ENCODE results near the gene TRIM17. TPM values are rescaled to one million over a fixed set of nuclear protein-coding genes. Genes with fewer than 3 reads are reported as not detected.

The TRIM17 gene
- 1 to 10 TPM; 2.6 to 2.8 TPM for total RNA-seq

GRCh38 chr1:228416217-228416933, at the start of gene TRIM17:
Gene TRIM17, minus strand, starts transcription at chr1:228416861. Its CDS starts 1,789 bp downstream, at chr1:228415072.
- Mint-ChIP-seq H3K27me3 (peaks cover 10% of the 10 kb centered on the region), H3K4me3 (peak within 1 kb of the TSS; percentile 71), H3K27ac (peak within 1 kb of the TSS; percentile 46), H3K36me3 (no peaks in the 10 kb centered on the region), H3K4me1 (peaks cover 27% of the 10 kb centered on the region), H3K9me3 (ENCODE audit: low read depth) (no peaks in the 10 kb centered on the region)
- DNase-seq (peak; percentile 77), ATAC-seq (peak; percentile 83)
- CTCF ChIA-PET = interaction anchor here (1.4 kb wide), 1 partner anchor 203 kb away, joined by 3 read pairs; no protein-coding TSS in a partner anchor

- CTCF ChIA-PET = interaction anchor here (1.0 to 6.2 kb wide), 6 partner anchors 7 to 325 kb away, joined by 3 to 69 read pairs (median 26); partner anchors contain the start of genes GUK1, IBA57 and RNF187
- Mint-ChIP-seq H3K9me3 (ENCODE audit: low read depth) (no peaks in the 10 kb centered on the region), H3K4me3 (peak overlapping the region; percentile 94), H3K27ac (peak overlapping the region; percentile 96), H3K4me1 (peaks cover 69% of the 10 kb centered on the region), H3K27me3 (peaks cover 4% of the 10 kb centered on the region), H3K36me3 (peaks cover 13% of the 10 kb centered on the region)
- ATAC-seq = peak; percentile 54
- DNase-seq = peak; percentile 88
Observed at GRCh38 chr1:228465571-228466146, 49.0 kb upstream of the TRIM17 start.

GRCh38 chr1:228465141-228465540, 48.5 kb upstream of the TRIM17 start:
- Mint-ChIP-seq H3K4me1 (peaks cover 73% of the 10 kb centered on the region), H3K4me3 (peak overlapping the region; percentile 94), H3K36me3 (peaks cover 15% of the 10 kb centered on the region), H3K27me3 (peaks cover 4% of the 10 kb centered on the region), H3K27ac (peak overlapping the region; percentile 96), H3K9me3 (ENCODE audit: low read depth) (no peaks in the 10 kb centered on the region)
- CTCF ChIA-PET = interaction anchor here (1.0 to 6.2 kb wide), 5 partner anchors 7 to 325 kb away, joined by 3 to 69 read pairs (median 26); partner anchors contain the start of genes GUK1 and RNF187
- no peak for ATAC-seq
- DNase-seq = no peak

- CTCF ChIA-PET = interaction anchor here (0.6 to 6.2 kb wide), 7 partner anchors 8 to 901 kb away, joined by 3 to 69 read pairs (median 26); partner anchors contain the start of genes RNF187, TRIM11 and ZNF678
- Mint-ChIP-seq H3K27me3 (no peaks in the 10 kb centered on the region), H3K36me3 (peaks cover 15% of the 10 kb centered on the region), H3K4me3 (peak overlapping the region; percentile 94), H3K27ac (peak overlapping the region; percentile 96), H3K9me3 (ENCODE audit: low read depth) (no peaks in the 10 kb centered on the region), H3K4me1 (peaks cover 74% of the 10 kb centered on the region)
- peak; percentile 97 for DNase-seq
- ATAC-seq = peak; percentile 77
Observed at GRCh38 chr1:228464487-228464983, 47.9 kb upstream of the TRIM17 start.

- CTCF ChIA-PET = interaction anchor here (0.6 to 6.2 kb wide), 10 partner anchors 9 to 900 kb away, joined by 3 to 69 read pairs (median 5); partner anchors contain the start of genes RNF187, TRIM11 and ZNF678
- Mint-ChIP-seq H3K9me3 (ENCODE audit: low read depth) (no peaks in the 10 kb centered on the region), H3K27ac (peak overlapping the region; percentile 96), H3K36me3 (peaks cover 17% of the 10 kb centered on the region), H3K4me3 (peak overlapping the region; percentile 94), H3K27me3 (no peaks in the 10 kb centered on the region), H3K4me1 (peaks cover 77% of the 10 kb centered on the region)
- peak; percentile 68 for ATAC-seq
- DNase-seq = peak; percentile 95
Observed at GRCh38 chr1:228463559-228464455, 47.1 kb upstream of the TRIM17 start.

GRCh38 chr1:228463009-228463558, 46.4 kb upstream of the TRIM17 start:
- Mint-ChIP-seq H3K4me3 (peak overlapping the region; percentile 94), H3K4me1 (peaks cover 75% of the 10 kb centered on the region), H3K27me3 (no peaks in the 10 kb centered on the region), H3K27ac (peak overlapping the region; percentile 96), H3K9me3 (ENCODE audit: low read depth) (no peaks in the 10 kb centered on the region), H3K36me3 (peaks cover 20% of the 10 kb centered on the region)
- no peak for DNase-seq
- CTCF ChIA-PET = interaction anchor here (1.0 to 6.2 kb wide), 9 partner anchors 9 to 900 kb away, joined by 3 to 69 read pairs (median 6); partner anchors contain the start of genes RNF187 and ZNF678
- no peak for ATAC-seq

- DNase-seq (no peak), ATAC-seq (no peak)
- H3K9me3 Mint-ChIP-seq (ENCODE audit: low read depth) = no peaks in the 10 kb centered on the region
- CTCF ChIA-PET = interaction anchor here (1.0 to 6.2 kb wide), 5 partner anchors 10 to 323 kb away, joined by 3 to 69 read pairs (median 26); no protein-coding TSS in a partner anchor
- H3K27me3 Mint-ChIP-seq = no peaks in the 10 kb centered on the region
- H3K4me3 Mint-ChIP-seq = peak overlapping the region; percentile 94
- H3K36me3 Mint-ChIP-seq = peaks cover 20% of the 10 kb centered on the region
- peaks cover 71% of the 10 kb centered on the region for H3K4me1 Mint-ChIP-seq
- peak overlapping the region; percentile 96 for H3K27ac Mint-ChIP-seq
Observed at GRCh38 chr1:228462560-228462959, 45.9 kb upstream of the TRIM17 start.

GRCh38 chr1:228460821-228461220, 44.2 kb upstream of the TRIM17 start:
- Mint-ChIP-seq H3K9me3 (ENCODE audit: low read depth) (no peaks in the 10 kb centered on the region), H3K27ac (peak overlapping the region; percentile 56), H3K4me1 (peaks cover 60% of the 10 kb centered on the region), H3K36me3 (peaks cover 22% of the 10 kb centered on the region), H3K27me3 (no peaks in the 10 kb centered on the region), H3K4me3 (peak overlapping the region; percentile 53)
- CTCF ChIA-PET = interaction anchor here (0.6 to 6.0 kb wide), 3 partner anchors 12 to 56 kb away, joined by 3 to 44 read pairs (median 41); partner anchors contain the start of gene TRIM11
- ATAC-seq (no peak), DNase-seq (no peak)

GRCh38 chr1:228459091-228459993, 42.7 kb upstream of the TRIM17 start:
- peaks cover 54% of the 10 kb centered on the region for H3K4me1 Mint-ChIP-seq
- H3K4me3 Mint-ChIP-seq = peak overlapping the region; percentile 96
- peak; percentile 7 for ATAC-seq
- H3K27ac Mint-ChIP-seq = peak overlapping the region; percentile 99
- no peaks in the 10 kb centered on the region for H3K27me3 Mint-ChIP-seq
- H3K9me3 Mint-ChIP-seq (ENCODE audit: low read depth) = no peaks in the 10 kb centered on the region
- CTCF ChIA-PET = interaction anchor here (0.7 to 6.0 kb wide), 13 partner anchors 14 to 299 kb away, joined by 3 to 44 read pairs (median 4); partner anchors contain the start of genes IBA57 and TRIM11
- DNase-seq = peak; percentile 84
- H3K36me3 Mint-ChIP-seq = peaks cover 27% of the 10 kb centered on the region

- CTCF ChIA-PET = interaction anchor here (0.7 to 6.0 kb wide), 8 partner anchors 16 to 54 kb away, joined by 4 to 44 read pairs (median 10); partner anchors contain the start of gene TRIM11
- Mint-ChIP-seq H3K4me3 (peak overlapping the region; percentile 96), H3K9me3 (ENCODE audit: low read depth) (no peaks in the 10 kb centered on the region), H3K27ac (peak overlapping the region; percentile 99), H3K27me3 (no peaks in the 10 kb centered on the region), H3K36me3 (peaks cover 30% of the 10 kb centered on the region), H3K4me1 (peaks cover 56% of the 10 kb centered on the region)
- peak; percentile 83 for ATAC-seq
- peak; percentile 95 for DNase-seq
Observed at GRCh38 chr1:228457396-228458176, 40.9 kb upstream of the TRIM17 start.

GRCh38 chr1:228457017-228457395, 40.3 kb upstream of the TRIM17 start:
- peak overlapping the region; percentile 96 for H3K4me3 Mint-ChIP-seq
- H3K9me3 Mint-ChIP-seq (ENCODE audit: low read depth) = no peaks in the 10 kb centered on the region
- no peaks in the 10 kb centered on the region for H3K27me3 Mint-ChIP-seq
- peaks cover 55% of the 10 kb centered on the region for H3K4me1 Mint-ChIP-seq
- DNase-seq (no peak), ATAC-seq (no peak)
- H3K36me3 Mint-ChIP-seq = peaks cover 28% of the 10 kb centered on the region
- CTCF ChIA-PET = interaction anchor here (1.2 to 6.0 kb wide), 6 partner anchors 11 to 52 kb away, joined by 4 to 44 read pairs (median 14); partner anchors contain the start of gene TRIM11
- peak overlapping the region; percentile 99 for H3K27ac Mint-ChIP-seq

All from activated CD8-positive, alpha-beta memory T cell treated with anti-CD3 and anti-CD28 coated beads, Interleukin-2, amount 10 ng/mL, durations not matched to agents 7 days and 5 days (primary cell).